Panc1 (cell line): ENCODE measurements around the gene NPAS3. TPM values are rescaled to one million over a fixed set of nuclear protein-coding genes. Genes with fewer than 3 reads are reported as not detected.

Source experiments
- ATAC-seq: fragments of 200-7000 bp; cut with Tn5 transposase; 2 replicates; pipeline ENCODE4 v1.9.1; 2020; ENCODE audit warnings: mild to moderate bottlenecking, moderate library complexity
- BruUV-seq: library from RNA; stranded (reverse); fragments of 400-500 nt; replicated peaks from 2 replicates; lab custom pipeline; 2021; lab: Mats Ljungman, UMichigan
- CTCF ChIA-PET: fragments of 300-600 bp; sonication (Branson Sonifier 250); formaldehyde crosslinking; loops from one replicate; lab custom pipeline; 2022; ENCODE audit warnings: antibody characterized with exemption; lab: Charles Lee
- POLR2A ChIA-PET: fragments of 300-600 bp; sonication (Branson Sonifier 250); formaldehyde crosslinking; loops from one replicate; lab custom pipeline; 2022; ENCODE audit warnings: antibody characterized with exemption; lab: Charles Lee
- DNase-seq: peaks from one replicate; pipeline ENCODE4 v3.0.0-alpha.2; 2010; ENCODE audit warnings: low read depth, low spot score
- H3K27ac ChIP-seq: 2 replicates; pipeline ENCODE4 v1.5.1; 2011; ENCODE audit warnings: mild to moderate bottlenecking, low read length, inconsistent platforms
- H3K27me3 ChIP-seq: fragments of 200-500 bp; sonication (Bioruptor generic); 2 replicates; pipeline ENCODE4 v1.6.0; 2014; ENCODE audit warnings: low read length, inconsistent platforms; ENCODE audit not compliant: control insufficient read depth, insufficient read depth
- H3K36me3 ChIP-seq: fragments of 200-500 bp; sonication (Bioruptor generic); 2 replicates; pipeline ENCODE4 v1.5.1; 2014; ENCODE audit warnings: inconsistent platforms, mild to moderate bottlenecking, low read length, moderate library complexity; ENCODE audit not compliant: control insufficient read depth, insufficient read depth
- H3K4me1 ChIP-seq: 2 replicates; pipeline ENCODE4 v1.5.1; 2011; ENCODE audit warnings: inconsistent platforms, mild to moderate bottlenecking, low read length, moderate library complexity; ENCODE audit not compliant: control insufficient read depth, insufficient read depth
- H3K4me3 ChIP-seq, 2 experiments: 2 replicates each; pipeline ENCODE4 v1.5.1; 2011 to 2012; ENCODE audit warnings: low read depth in 2 of 2, low read length in 2 of 2, mild to moderate bottlenecking in 2 of 2, inconsistent platforms in 1 of 2, moderate library complexity in 1 of 2
- H3K9me3 ChIP-seq: fragments of 200-500 bp; sonication (Bioruptor generic); 2 replicates; pipeline ENCODE4 v1.5.1; 2014; ENCODE audit warnings: low read depth, mild to moderate bottlenecking, inconsistent platforms, low read length, moderate library complexity; ENCODE audit not compliant: control insufficient read depth, insufficient read depth
- POLR2AphosphoS5 ChIP-seq: IDR thresholded peaks from 2 replicates; pipeline ENCODE4 v1.6.1; 2012; ENCODE audit warnings: mild to moderate bottlenecking, low read depth, low read length, moderate library complexity
- REST ChIP-seq, 2 experiments: IDR thresholded peaks; 2 replicates each; pipeline ENCODE4 v1.6.1; 2011 to 2012; ENCODE audit warnings: low read depth in 2 of 2, control low read depth in 1 of 2, low read length in 1 of 2, mild to moderate bottlenecking in 1 of 2, moderate library complexity in 1 of 2; ENCODE audit not compliant: insufficient read depth in 1 of 2
- SIN3A ChIP-seq: IDR thresholded peaks from 2 replicates; pipeline ENCODE4 v1.6.1; 2012; ENCODE audit warnings: low read depth, mild to moderate bottlenecking, low read length, moderate library complexity, borderline replicate concordance; ENCODE audit not compliant: insufficient read depth
- TCF7L2 ChIP-seq: IDR thresholded peaks from 2 replicates; pipeline ENCODE4 v1.6.1; 2011; ENCODE audit warnings: mild to moderate bottlenecking, low read depth, low read length, inconsistent platforms
- in situ Hi-C: cut with HindIII; loops from 2 replicates; pipeline ENCODE4 v1.10.0; 2016; ENCODE audit warnings: low sequenced_read_pairs, low pct_unique_long_range_greater_than_20kb
- intact Hi-C: fragments of 100-400 bp; cut with micrococcal nuclease; formaldehyde crosslinking; loops from one replicate; pipeline ENCODE4 v1.10.0; 2022; ENCODE audit not compliant: unreplicated experiment
- total RNA-seq: library from RNA; stranded (reverse); gene quantifications from one replicate; pipeline ENCODE4 v1.2.1, GENCODE V29; 2021; ENCODE audit not compliant: unreplicated experiment
- TF ChIP-seq, protein P1 (sequence below): fragments of 450-650 bp; IDR thresholded peaks from 2 replicates; pipeline ENCODE4 v1.5.1; 2017; ENCODE audit warnings: mild to moderate bottlenecking

NPAS3 gene
- total RNA-seq, 1 experiment from 2014 or later = 0.23 TPM

- ATAC-seq (no peak), DNase-seq (no peak)
- H3K36me3 ChIP-seq = no peaks in the 10 kb centered on the region
- H3K4me1 ChIP-seq = no peaks in the 10 kb centered on the region
- no peaks in the 10 kb centered on the region for H3K9me3 ChIP-seq
- intact Hi-C loops (loop anchor here (5.0 kb wide), 1 partner anchor 255 kb away; no protein-coding TSS in a partner anchor), in situ Hi-C loops (no loop called here)
- no peak overlapping the region for H3K27ac ChIP-seq
- H3K4me3 ChIP-seq = no peak overlapping the region
- ChIA-PET POLR2A (no interaction called here), CTCF (no interaction called here)
- no TSS peak for BruUV-seq
- H3K27me3 ChIP-seq = no peaks in the 10 kb centered on the region
- TF ChIP-seq TCF7L2 = no peak
- TF ChIP-seq, protein P1, sequence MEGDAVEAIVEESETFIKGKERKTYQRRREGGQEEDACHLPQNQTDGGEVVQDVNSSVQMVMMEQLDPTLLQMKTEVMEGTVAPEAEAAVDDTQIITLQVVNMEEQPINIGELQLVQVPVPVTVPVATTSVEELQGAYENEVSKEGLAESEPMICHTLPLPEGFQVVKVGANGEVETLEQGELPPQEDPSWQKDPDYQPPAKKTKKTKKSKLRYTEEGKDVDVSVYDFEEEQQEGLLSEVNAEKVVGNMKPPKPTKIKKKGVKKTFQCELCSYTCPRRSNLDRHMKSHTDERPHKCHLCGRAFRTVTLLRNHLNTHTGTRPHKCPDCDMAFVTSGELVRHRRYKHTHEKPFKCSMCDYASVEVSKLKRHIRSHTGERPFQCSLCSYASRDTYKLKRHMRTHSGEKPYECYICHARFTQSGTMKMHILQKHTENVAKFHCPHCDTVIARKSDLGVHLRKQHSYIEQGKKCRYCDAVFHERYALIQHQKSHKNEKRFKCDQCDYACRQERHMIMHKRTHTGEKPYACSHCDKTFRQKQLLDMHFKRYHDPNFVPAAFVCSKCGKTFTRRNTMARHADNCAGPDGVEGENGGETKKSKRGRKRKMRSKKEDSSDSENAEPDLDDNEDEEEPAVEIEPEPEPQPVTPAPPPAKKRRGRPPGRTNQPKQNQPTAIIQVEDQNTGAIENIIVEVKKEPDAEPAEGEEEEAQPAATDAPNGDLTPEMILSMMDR = no peak
- TF ChIP-seq REST (IDR thresholded peaks at IDR 0.05; ENCODE audit: insufficient read depth in 1 of 2, low read depth in 2 of 2, low read length in 1 of 2) = no peak
- TF ChIP-seq POLR2AphosphoS5 = no peak
- TF ChIP-seq SIN3A = no peak
These were observed 903.6 kb downstream of the NPAS3 start for GRCh38 chr14:33842299-33842698.

GRCh38 chr14:33844118-33844517, 905.4 kb downstream of the NPAS3 start:
- H3K4me3 ChIP-seq = no peak overlapping the region
- POLR2A ChIA-PET = no interaction called here
- TF ChIP-seq TCF7L2 = no peak
- no peak for TF ChIP-seq REST (IDR thresholded peaks at IDR 0.05; ENCODE audit: insufficient read depth in 1 of 2, low read depth in 2 of 2, low read length in 1 of 2)
- TF ChIP-seq, protein P1 = no peak
- no peak for TF ChIP-seq POLR2AphosphoS5
- no peak for TF ChIP-seq SIN3A
- no peaks in the 10 kb centered on the region for H3K9me3 ChIP-seq
- BruUV-seq = no TSS peak
- ATAC-seq (no peak), DNase-seq (no peak)
- H3K27me3 ChIP-seq = no peaks in the 10 kb centered on the region
- no peak overlapping the region for H3K27ac ChIP-seq
- intact Hi-C loops (loop anchor here (5.0 kb wide), 1 partner anchor 253 kb away; no protein-coding TSS in a partner anchor), in situ Hi-C loops (no loop called here)
- H3K4me1 ChIP-seq = no peaks in the 10 kb centered on the region
- CTCF ChIA-PET = no interaction called here
- no peaks in the 10 kb centered on the region for H3K36me3 ChIP-seq
